ENCODE results near the gene RNF8.
A peak's percentile ranks its signal among the peaks of the same experiment; 100 is the strongest.
"Not testable (repeated sequence)": the region's sequence is repeated elsewhere in the genome, so short reads cannot be mapped to it uniquely, and the experiment has no call there.

The RNF8 gene, protein sequence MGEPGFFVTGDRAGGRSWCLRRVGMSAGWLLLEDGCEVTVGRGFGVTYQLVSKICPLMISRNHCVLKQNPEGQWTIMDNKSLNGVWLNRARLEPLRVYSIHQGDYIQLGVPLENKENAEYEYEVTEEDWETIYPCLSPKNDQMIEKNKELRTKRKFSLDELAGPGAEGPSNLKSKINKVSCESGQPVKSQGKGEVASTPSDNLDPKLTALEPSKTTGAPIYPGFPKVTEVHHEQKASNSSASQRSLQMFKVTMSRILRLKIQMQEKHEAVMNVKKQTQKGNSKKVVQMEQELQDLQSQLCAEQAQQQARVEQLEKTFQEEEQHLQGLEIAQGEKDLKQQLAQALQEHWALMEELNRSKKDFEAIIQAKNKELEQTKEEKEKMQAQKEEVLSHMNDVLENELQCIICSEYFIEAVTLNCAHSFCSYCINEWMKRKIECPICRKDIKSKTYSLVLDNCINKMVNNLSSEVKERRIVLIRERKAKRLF

DNA sequence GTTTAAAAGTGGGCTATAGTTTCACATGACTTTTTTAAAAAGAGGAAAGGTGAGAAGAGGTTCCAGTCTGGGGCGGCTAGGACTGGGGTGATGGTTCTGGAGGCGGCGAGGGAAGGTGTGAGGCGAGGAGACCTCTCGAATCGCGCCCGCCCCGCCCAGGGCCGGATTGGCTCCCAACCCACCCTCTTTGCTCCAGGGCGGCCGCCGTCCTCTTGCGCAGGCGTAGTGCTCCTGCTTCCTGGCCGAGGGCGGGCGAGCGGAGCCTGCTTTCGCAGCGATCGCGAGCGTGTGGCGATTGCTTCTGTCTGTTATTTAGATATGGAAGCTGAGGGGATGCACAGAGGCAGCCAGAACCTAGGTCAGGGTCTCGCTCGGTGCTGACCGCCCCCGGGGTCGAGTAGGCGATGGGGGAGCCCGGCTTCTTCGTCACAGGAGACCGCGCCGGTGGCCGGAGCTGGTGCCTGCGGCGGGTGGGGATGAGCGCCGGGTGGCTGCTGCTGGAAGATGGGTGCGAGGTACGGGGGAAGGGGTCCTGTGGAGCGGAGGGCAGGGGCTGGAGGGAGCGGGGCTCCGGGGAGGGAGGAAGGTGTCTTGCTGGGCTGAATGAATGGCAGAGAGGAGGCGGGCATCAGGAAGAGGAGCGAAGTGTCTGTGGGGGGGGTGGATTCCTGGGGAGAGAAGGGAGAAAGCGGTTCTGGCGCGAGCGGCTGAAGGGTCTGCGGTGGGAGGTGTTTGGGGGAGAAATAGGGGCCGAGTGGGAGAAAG lies at the start of gene RNF8:
TSS of gene RNF8 (plus strand) at position 223 of the 765 bp plus-strand sequence. CDS start at position 405, 182 bp downstream.
- DNase-seq (ENCODE audit: low spot score) = peak; percentile 99
- TF ChIP-seq, protein P1, sequence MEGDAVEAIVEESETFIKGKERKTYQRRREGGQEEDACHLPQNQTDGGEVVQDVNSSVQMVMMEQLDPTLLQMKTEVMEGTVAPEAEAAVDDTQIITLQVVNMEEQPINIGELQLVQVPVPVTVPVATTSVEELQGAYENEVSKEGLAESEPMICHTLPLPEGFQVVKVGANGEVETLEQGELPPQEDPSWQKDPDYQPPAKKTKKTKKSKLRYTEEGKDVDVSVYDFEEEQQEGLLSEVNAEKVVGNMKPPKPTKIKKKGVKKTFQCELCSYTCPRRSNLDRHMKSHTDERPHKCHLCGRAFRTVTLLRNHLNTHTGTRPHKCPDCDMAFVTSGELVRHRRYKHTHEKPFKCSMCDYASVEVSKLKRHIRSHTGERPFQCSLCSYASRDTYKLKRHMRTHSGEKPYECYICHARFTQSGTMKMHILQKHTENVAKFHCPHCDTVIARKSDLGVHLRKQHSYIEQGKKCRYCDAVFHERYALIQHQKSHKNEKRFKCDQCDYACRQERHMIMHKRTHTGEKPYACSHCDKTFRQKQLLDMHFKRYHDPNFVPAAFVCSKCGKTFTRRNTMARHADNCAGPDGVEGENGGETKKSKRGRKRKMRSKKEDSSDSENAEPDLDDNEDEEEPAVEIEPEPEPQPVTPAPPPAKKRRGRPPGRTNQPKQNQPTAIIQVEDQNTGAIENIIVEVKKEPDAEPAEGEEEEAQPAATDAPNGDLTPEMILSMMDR (IDR thresholded peaks at IDR 0.05; ENCODE audit: borderline replicate concordance, control extremely low read depth, extremely low read depth, insufficient read depth, missing control alignments) = no peak
- in situ Hi-C loops (cut with MboI; ENCODE audit: low sequenced_read_pairs, unreplicated experiment) = no loop called here

DNA sequence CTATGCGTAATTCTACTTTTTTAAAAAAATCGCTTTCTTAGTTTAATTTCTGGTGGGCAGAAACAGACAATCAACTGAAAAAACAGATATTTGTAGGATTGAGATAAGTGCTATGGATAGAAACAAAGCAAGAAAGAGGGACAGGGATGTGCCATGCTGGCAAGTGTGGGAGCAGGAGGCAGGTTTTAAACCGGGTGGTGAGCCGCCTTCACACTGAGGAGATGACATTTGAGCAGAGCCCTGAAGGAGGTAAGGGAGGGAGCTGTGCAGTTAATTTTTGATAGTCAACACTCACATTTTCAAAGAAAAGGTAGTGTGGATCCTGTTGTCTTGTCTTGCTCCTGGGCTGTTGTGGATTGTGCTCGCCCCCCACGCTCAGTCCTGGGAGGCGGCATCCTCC lies 49.0 kb upstream of the RNF8 start:
- TF ChIP-seq, protein P1 (IDR thresholded peaks at IDR 0.05; ENCODE audit: borderline replicate concordance, control extremely low read depth, extremely low read depth, insufficient read depth, missing control alignments) = no peak
- DNase-seq (ENCODE audit: low spot score) = no peak
- in situ Hi-C loops (cut with MboI; ENCODE audit: low sequenced_read_pairs, unreplicated experiment) = no loop called here

DNA sequence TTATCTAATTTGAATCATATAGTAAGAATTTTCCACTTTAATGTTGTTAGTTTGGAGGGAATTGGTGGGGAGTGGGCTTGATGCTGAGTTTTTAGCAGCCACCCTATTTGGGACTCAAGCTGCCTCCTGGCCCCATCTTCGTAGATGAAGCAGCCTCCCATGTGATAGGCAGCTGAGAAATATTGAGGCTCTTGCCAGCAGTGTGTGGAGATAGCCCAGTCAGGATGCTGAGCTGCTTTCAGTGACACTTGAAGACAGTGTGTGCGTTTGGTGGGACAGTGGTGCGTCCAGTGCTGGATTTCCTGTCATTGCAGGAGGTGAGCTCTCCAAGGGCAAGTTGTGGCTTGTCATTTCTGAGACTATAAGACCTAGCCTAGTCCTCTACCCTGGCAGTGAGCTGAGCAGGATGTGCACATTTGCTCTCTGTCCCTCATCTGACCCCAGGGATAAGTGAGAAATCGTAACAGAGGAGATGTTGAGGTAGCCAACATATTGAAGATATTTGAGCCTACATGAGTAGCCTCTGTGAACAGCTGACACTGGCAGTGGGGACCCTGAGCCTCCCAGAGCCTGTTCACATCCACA lies 47.9 kb upstream of the RNF8 start:
- DNase-seq (ENCODE audit: low spot score) = no peak
- TF ChIP-seq, protein P1 (IDR thresholded peaks at IDR 0.05; ENCODE audit: borderline replicate concordance, control extremely low read depth, extremely low read depth, insufficient read depth, missing control alignments) = no peak
- in situ Hi-C loops (cut with MboI; ENCODE audit: low sequenced_read_pairs, unreplicated experiment) = no loop called here

DNA sequence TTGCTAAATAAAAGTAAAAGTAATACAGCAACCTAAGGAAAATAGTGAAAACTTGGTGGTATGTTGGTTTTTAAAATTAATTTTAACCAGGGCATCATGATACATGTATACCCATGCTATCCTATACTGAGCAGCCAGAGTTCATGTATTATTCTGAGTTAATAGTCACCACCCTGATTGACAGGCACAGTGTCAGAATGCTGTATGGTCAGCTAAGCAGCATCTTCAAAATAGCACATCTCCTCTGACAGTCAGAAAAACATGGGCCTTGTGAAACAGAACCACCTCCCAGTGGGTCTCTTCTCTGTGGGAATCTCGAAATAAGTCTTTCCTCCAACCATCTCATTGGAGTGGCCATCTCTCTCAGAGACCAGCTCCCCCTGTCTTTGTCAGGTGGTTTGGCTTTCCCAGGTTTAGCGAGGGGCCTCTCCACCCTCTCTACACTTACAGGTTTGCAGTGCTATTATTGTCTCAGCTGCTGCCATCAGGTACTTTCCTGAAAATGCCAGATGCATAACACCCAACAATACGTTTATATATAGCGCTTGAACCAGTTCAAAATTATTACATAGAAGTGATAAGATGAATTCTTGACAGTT lies 47.1 kb upstream of the RNF8 start:
- no peak for DNase-seq (ENCODE audit: low spot score)
- TF ChIP-seq, protein P1 (IDR thresholded peaks at IDR 0.05; ENCODE audit: borderline replicate concordance, control extremely low read depth, extremely low read depth, insufficient read depth, missing control alignments) = no peak
- in situ Hi-C loops (cut with MboI; ENCODE audit: low sequenced_read_pairs, unreplicated experiment) = no loop called here

DNA sequence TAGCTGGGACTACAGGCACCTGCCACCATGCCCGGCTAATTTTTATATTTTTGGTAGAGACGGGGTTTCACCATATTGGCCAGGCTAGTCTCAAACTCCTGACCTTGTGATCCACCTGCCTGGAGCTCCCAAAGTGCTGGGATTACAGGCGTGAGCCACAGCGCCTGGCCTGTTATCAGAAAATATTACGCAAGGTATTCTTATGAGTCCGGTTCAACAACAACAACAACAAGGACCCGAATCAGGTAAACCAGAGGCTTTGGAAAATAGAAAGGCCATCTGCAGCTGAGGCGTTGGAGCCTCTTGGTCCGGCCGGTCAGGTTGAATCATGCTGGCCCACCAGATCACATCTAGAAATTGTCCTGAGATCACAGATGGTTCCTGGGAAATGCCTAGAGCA lies 46.3 kb upstream of the RNF8 start:
- DNase-seq (ENCODE audit: low spot score); in situ Hi-C loops (cut with MboI; ENCODE audit: low sequenced_read_pairs, unreplicated experiment): not testable (repeated sequence)

DNA sequence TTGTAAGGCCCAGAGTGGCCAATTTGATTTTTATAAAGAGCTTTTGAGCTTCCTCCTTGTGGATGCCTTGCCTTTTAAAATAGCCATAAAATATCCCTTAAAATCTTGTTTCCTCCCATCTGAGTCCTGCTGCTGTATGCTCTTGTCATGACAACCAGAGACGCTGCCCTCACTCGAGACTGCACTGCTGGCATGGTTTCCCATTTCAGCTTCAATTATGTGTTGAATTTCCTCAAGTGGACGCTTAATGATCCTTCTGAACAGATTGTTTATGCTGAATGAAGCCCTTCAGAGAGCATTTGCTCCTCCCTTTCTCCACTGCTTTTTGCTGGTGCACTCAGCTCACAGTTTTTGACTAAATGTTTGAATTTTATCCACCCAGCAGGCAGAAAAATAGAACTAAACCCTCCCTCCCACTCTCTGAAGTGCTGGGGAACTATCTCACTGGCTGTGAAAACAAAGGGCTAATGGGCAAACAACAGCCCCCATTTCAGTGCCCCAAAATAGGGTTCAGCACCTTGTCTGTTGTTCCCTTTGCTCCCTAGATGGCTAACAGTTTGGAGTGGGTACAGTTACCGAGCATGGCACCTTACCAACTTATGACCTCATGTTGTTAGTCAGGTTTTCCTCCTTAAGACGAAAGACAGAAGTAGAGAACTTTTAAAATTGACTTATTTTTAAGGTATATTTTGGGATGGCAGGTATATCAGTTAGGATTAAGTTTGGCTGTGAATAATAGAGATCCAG lies 45.5 kb upstream of the RNF8 start:
- no peak for DNase-seq (ENCODE audit: low spot score)
- TF ChIP-seq, protein P1 (IDR thresholded peaks at IDR 0.05; ENCODE audit: borderline replicate concordance, control extremely low read depth, extremely low read depth, insufficient read depth, missing control alignments) = no peak
- in situ Hi-C loops (cut with MboI; ENCODE audit: low sequenced_read_pairs, unreplicated experiment) = no loop called here
